Hematopoietic multipotent progenitor cell treated with erythropoietin and hydrocortisone succinate and interleukin-3 and kit ligand, for 17 days (in vitro differentiated cells): Measurements from ENCODE around the gene SLC25A34.

Experiments used
- DNase-seq: peaks from one replicate; pipeline ENCODE4 v3.0.0-alpha.2; 2015; ENCODE audit warnings: low spot score

SLC25A34 gene

DNA sequence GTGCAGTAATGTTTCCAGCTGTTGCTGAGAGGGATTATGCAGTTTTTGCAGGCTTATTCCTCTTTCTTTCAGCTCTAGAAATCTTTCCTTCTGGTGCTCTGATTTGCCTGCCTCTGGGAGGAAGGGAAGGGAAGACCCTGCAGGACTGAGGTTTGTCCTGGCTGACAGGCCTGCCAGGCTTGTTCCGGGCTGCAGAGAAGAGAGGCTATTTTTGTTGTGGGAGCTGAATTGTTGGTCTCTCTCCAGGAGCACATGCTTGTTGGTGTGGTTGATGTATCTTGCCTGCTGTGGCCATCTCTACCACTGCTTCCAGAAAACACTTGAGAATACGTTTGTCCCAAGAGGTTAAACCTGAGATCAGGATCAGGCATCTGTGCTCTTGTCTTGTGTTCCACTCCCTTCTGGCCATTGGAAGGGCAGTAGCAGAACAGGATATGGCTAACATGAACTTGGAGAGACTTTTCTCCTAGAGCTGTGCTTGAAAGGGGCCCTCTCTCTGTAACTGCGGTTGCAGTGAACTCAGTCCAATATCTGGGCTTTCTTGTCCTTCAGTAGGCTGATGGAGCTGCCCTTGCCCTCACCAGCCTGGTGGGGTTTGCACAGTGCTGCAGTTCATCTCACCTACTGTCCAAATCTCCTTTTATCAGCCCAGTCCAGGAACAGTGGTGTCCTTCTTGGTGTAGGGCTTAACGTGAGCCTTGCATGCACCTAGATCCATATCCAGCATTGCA is 21.5 kb upstream of the SLC25A34 start:
- DNase-seq: no peak

DNA sequence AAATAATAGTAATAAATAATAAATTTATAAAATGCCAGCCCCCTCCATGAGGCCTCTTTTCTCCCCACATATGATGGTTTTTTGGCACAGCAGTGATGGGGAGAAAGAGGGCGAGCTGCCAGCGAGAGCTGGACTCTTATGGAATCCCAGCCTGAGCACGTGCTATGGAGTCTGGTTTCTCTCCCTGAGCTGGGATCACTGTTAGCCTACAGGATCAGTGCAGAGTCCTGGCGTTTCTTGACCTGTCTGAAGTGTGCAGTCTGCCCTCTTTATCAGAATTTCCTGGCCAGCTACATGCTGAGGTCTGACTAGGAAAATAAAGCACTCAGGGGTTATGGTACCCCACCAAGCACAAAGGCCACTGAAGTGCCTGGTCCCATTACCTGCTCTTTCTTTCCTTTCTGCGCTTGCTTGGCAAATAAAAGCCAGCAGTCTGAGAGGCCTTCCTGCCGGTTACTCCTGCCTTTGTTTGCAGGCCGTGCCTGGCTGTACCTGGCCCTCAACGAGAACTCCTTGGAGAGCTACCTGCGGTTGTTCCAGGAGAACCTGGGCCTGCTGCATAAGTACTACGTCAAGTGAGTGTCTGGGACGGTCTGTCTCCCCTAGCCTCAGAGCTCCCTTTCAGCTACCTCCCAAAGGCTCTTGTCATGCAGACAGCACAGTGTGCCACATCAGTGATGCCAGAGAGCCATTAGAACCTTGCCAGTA is 18.5 kb upstream of the SLC25A34 start:
- no peak for DNase-seq

DNA sequence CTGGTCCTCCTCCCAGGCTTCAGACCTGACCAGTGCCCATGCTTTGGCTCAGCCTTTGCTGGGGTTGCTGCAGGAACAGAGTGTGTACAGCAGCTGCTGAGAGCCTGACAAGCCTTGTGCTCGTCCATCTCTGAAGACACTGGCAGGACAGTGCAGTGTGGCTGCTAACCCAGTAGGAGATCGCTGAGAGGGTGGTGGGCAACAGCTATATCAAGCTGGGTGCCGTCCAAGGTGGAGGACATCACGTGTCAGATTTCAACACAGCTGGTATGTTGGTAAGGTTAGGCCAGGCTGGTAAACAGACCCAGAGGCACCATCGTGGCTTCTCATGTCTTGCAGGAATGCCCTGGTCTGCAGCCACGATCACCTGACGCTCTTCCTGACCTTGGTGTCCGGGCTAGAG is 17.9 kb upstream of the SLC25A34 start:
- DNase-seq: no peak

DNA sequence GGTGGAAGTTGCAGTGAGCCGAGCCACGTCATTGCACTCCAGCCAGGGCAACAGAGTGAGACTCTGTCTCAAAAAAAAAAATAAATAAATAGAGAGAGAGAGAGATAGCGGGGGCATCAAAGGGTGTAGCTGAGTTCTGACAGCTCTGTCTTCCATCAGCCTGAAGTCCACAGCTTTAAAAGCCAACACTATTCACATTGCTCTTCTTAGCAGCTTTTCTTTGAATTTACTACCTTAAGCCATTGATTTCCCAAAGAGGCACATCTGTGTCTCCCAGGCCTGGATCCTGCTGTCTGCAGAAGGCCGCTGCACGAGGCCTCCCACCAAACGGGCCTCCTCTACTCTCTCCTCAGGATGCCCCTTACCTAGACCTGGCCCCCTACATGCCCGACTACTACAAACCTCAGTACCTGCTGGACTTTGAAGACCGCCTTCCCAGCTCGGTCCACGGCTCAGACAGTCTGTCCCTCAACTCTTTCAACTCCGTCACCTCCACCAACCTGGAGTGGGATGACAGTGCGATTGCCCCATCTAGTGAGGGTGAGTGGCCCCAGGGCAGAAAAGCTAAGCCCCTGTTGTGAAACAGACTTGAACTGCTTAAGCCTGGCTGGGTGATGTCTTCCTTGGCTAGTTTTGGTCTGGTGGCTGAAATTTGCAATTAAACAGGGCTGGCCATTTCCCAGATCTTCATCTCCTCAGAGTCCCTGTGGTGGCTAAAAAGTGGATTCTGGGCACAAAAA is 16.5 kb upstream of the SLC25A34 start:
- DNase-seq: no peak

DNA sequence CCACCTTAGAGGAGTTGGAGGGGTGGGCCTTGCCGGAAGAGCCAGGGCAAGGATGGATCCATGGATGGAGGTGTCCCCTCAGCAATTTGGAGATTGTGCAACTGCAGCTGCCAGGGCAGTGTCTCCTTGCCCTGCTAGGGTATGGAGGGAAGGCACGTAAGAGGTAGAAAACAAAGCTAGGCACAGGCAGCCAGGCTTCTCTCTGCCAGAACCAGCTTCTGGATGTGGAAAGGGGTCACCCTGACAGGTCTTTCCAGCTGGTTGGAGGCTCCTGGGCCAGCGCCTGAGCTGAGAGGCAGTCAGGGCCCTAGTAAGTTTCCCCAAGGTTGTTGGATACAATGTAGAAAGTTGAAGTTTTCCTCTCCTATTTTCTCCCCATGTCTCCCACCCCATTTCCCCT is 15.2 kb upstream of the SLC25A34 start:
- DNase-seq: no peak

DNA sequence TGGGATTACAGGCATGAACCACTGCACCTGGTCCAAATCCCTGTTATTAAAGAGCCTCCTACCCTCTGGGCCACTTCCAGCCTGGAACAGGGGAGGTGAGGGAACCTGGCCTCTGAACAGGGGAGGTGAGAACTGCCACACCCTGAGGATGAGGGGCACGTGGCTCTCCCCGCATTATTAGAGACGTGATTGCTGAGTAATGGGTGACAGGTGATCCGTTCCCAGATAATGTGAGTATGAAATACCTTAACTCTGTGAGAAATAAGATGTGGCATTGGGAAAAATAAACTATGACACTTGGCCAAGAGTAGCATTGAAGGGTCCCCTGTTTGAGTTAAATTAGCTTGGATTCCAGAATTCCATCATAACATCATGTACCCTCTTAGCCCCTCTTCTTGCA is 13.6 kb upstream of the SLC25A34 start:
- no peak for DNase-seq

DNA sequence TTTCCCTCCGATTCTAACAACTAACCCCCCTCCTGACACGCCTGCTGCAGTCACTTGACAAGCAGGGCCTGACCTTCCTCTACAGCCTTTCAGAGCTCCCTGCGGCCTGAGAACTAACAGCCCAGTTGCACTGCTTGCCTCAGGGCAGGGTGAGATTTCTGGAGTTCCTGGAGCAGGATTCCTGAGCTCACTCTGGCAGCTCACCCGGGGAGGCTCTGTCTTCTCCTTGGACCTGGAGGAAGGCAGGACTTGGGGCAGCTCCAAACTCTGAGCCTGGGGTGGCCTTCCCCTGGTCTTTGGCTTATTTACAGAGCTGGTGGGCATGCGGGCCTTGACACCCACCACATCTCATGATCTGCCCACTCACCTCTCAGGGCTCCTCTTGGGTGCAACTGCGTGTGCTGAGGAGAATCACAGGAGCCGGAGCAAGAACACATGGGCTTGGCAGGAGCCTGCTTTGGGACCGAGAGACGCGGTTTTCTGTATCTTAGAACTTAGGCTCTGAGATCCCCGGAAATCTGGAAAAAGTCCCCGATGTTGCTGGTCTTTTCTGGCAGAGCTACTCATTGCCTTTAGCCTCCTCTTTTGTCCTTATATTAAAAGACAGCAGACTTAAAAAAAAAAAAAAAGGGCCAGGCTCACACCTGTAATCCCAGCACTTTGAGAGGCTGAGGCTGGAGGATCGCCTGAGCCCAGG is 13.1 kb upstream of the SLC25A34 start:
- DNase-seq: no peak

DNA sequence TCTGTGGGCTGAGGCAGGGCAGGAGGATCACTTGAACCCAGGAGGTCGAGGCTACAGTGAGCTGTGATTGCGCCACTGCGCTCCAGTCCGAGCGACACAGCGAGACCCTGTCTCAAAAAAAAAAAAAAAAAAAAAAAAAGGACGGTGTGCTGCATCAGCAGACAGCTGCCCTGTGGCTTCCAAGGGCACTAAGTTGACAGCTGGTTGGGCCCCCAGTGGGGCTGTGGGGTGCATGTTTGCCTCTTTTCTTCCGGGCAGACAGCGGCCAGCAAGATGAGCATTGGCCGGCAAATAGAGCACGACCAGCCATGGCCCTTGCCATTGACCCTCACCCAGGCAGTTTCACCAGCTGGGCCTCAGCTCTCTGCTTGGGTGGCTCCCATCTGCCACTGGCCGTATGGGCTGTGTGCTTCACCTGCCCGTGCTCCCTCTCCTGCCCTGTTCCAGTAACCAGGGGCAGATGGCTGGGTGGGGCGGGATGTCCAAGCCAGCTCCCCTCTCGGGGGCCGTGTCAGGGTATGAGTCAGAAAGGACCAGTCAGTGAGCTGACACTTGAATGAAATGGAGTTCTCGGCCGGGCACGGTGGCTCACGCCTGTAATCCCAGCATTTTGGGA is 12.3 kb upstream of the SLC25A34 start:
- DNase-seq: no peak

DNA sequence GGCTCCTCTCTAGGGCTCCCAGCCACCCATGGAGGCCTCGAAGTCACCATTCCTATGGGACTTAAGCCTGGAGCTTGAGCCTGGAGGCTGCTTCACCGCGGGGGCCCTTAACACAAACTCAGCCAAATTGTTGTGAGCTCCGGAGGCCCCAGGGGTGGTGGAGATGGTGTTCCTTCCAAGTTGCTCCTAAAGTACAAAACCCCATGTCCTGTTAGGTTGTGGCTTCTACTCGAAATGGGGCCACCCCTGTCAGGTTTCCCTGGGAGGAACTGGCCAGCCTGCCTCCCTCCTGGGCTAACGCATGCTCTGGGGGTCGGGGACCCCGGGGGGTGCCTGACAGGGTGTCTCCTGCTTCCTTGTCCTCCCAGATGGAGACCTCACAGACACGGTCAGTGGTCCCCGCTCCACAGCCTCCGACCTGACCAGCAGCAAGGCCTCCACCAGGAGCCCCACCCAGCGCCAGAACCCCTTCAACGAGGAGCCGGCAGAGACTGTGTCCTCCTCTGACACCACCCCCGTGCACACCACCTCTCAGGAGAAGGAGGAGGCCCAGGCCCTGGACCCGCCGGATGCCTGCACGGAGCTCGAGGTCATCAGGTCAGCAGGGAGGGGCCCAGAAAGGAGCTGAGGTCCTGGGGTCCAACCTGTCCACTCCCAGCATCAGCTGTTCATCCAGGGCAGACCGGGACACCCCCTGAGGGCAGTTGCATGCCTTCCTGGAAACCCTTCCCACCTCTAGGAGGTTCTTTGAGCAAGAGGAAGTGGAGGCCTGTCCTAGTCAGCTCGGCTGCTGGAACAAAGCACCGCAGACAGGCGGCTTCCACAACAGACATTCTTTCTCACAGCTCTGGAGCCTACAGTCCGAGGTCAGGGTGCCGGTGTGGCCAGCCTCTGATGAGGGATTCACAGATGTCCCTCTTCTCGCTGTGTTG is 10.8 kb upstream of the SLC25A34 start:
- no peak for DNase-seq

DNA sequence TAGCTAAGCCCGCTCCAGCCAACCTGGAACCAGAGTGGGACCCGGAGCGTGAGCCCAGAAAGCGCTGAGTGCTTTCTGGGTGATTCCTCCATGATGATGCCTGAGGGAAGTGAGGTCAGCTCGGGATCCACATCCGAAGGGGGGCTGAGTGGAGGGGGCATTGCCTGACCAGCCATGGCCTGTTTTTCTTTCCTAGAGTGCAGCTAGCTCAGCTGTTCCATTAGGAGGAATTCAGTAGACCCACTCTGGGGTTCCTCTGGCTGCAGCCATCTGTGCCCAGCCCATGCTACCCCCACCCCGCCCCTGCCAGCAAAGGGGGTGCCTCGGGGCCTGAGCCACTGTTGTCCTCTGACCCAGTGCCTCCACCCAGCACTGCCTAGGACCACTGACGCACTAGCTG is 9.6 kb upstream of the SLC25A34 start:
- no peak for DNase-seq

DNA sequence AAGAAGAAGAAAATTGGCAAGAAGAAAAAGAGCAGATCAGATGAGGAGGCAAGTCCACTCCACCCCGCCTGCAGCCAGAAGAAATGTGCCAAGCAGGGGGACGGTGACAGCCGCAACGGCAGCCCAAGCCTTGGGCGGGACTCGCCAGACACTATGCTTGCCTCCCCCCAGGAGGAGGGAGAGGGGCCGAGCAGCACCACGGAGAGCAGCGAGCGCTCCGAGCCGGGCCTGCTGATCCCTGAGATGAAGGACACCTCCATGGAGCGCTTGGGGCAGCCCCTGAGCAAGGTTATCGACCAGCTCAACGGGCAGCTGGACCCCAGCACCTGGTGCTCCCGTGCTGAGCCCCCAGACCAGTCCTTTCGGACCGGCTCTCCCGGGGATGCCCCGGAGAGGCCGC is 9.0 kb upstream of the SLC25A34 start:
- no peak for DNase-seq

DNA sequence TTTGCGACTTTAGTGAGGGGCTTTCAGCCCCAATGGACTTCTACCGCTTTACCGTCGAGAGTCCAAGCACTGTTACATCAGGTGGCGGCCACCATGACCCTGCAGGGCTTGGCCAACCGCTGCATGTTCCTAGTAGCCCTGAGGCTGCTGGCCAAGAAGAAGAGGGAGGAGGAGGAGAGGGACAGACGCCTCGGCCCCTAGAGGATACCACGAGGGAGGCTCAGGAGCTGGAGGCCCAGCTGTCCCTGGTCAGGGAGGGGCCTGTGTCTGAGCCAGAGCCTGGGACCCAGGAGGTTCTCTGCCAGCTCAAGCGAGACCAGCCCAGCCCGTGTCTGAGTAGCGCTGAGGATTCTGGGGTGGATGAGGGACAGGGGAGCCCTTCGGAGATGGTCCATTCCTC is 8.6 kb upstream of the SLC25A34 start:
- no peak for DNase-seq

DNA sequence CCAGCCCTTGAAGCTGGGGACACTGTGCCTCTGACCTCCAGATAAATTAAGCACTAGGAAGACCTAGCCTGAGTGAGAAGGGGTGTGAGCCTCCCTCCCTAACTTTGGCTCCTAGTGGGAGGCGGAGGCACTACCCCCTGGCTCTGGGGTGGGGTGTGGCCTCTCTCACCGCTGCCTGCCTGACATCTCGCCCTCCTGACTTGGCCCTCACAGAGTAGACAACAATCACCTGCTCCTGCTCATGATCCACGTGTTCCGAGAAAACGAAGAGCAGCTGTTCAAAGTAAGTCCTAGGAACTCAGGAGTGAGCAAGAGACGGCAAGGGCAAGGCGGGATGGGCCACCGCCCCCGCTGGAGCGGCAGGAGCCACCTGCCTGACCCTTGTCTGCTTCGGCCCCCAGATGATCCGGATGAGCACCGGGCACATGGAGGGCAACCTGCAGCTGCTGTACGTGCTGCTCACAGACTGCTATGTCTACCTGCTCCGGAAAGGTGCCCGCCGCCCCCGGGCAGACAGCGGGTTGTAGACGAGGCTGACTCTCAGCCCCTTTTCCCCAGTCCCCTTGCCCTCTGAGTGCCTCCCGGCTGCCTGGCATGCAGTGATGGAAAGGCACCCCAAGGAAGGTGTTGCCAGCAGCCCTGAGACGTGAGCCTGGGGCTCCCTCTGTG is 8.1 kb upstream of the SLC25A34 start:
- DNase-seq: no peak

DNA sequence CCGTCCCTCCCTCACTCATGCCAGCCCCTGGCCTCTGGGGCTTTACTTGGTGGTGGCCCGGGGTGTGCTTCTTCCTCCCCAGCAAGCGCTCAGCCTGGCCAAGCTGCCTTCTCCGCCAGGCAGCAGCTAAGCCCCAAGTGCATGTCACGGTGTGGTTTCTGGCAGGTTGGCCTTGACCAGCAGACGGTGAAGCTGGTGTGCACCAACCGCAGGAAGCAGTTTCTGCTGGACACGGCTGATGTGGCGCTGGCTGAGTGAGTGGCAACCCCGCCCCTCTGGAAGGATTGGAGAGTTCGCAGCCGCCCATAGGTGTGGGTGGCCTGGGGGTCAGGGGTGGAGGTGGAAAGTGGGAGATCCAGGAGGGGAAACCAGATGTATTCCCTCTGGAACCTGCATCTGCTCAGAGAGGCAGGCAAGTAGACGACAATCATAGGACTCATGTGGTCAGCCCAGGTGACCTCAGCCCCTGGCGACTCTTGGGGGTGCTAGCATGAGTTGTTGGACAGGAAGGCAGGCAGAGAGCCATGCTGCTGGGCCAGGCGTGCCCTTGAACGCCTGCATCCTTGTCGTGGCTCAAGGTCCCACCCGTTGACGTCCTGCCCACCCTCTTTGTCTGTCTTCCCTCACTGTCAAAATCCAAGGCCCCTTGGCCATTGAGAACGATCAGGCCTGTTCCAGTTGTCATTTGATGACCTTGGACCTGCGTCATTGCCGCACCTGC is 7.0 kb upstream of the SLC25A34 start:
- DNase-seq: no peak

DNA sequence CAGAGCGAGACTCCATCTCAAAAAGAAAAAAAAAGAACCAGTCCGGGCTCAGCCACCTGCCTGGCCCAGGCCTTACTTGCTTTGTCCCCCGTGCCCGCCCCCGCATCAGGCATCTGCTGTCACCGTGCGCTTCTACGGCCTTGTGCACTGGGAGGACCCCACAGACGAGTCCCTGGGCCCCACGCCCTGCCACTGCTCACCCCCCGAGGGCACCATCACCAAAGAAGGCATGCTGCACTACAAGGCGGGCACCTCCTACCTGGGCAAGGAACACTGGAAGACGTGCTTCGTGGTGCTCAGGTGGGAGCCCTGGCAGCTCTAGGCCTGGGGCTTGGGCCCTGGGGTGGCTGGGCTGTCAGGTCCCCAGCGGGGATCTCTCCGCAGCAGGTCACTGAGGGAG is 5.6 kb upstream of the SLC25A34 start:
- DNase-seq: no peak

DNA sequence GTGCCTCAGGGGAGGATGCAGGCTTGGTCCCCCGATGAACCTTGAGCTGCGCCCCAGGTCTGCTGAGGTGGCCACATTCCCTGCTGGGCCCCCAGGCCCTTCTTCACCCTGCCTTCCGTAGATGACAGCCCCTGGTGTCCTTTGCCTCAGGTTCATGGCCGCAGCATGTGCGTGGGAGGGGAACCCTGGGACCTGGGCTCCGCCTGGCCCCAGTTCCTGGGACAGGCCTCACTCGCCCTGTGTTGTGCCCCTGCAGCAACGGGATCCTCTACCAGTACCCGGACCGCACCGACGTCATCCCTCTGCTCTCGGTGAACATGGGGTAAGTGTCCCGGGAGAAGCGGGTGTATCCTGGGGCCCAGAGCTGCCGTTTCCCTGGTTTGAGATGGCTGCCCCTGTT is 5.1 kb upstream of the SLC25A34 start:
- DNase-seq: no peak

DNA sequence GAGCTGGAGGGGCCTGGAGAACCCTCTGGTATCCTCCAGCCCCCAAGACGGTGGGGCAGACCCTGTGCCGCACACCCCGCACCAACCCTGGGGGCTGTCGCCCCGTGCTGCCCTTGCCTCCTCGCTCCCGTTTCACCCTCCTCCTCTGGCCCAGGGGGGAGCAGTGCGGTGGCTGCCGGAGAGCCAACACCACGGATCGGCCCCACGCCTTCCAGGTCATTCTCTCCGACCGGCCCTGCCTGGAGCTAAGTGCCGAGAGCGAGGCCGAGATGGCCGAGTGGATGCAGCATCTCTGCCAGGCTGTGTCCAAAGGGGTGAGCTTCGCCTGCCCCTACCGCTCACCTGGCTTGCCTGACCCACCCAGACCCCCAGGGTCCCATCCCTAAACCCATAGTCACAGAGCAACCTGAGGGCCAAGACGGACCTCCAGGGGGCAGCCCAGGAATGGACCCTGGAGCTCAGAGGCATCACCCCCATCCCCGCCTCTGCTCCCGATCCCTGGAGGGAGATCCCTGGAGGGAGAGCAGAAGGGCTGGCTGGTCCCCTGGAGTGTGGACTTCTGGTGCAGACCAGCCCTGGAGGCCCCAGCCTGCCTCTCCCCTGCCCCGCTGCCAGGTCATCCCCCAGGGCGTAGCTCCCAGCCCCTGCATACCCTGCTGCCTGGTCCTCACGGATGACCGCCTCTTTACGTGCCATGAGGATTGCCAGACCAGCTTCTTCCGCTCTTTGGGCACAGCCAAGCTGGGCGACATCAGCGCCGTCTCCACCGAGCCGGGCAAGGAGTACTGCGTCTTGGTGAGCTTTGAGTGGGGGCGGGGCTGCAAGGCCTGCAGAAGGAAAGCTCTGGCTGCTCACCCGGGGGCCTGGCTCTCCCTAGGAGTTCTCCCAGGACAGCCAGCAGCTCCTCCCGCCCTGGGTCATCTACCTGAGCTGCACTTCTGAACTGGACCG is 4.0 kb upstream of the SLC25A34 start:
- no peak for DNase-seq

DNA sequence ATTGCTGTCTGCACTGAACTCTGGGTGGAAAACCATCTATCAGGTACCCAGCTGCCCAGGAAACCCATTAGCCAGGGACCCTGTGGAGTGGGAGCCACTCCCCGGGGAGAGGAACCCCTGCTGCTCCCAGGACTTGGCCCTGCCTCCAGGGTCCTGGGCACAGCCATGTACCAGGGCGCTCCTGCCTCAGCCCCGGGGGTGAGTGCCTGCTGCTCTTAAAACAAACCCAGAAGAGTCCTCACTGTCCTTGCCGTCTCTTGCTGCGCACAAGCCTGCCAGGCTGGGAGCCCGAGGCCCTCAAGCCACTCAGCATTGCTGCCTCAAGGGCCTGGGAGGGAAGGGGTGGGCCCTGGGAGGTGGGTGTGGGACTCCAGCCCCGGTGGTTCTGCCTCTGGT is 3.4 kb upstream of the SLC25A34 start:
- DNase-seq: no peak
